ENCODE data around the gene RBL1.
"Not testable (repeated sequence)": the region's sequence is repeated elsewhere in the genome, so short reads cannot be mapped to it uniquely, and the experiment has no call there.

Gene RBL1

DNA sequence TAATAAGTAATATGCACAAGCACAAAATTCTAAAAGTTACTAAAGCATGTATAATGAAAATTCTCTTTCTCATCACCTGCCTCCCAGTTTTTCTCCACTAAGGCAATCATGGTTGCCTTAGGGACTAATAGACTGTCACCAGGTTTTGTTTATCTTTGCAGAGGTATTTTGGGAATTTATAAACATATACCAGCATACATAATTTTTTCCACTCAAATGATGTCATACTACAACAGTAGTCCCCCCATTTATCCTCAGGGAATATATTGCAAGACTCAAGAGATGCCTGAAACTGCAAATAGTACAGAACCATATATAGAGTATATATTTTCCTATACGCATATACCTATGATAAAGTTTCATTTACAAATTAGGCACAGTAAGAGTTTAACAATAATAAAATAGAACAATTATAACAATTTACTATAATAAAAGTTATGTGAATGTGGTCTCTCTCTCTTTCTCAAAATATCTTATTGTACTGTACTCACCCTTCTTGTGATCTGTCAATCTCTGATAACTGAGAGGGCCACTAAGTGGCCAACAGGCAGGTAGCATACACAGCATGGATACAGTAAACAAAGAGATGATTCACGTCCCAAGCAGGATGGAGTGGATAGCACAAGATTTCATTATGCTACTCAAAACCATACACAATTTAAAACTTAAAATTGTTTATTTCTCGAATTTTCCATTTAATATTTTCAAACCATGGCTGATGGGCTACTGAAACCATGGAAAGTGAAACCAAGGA lies 19.7 kb downstream of the RBL1 start:
- DNase-seq = no peak

DNA sequence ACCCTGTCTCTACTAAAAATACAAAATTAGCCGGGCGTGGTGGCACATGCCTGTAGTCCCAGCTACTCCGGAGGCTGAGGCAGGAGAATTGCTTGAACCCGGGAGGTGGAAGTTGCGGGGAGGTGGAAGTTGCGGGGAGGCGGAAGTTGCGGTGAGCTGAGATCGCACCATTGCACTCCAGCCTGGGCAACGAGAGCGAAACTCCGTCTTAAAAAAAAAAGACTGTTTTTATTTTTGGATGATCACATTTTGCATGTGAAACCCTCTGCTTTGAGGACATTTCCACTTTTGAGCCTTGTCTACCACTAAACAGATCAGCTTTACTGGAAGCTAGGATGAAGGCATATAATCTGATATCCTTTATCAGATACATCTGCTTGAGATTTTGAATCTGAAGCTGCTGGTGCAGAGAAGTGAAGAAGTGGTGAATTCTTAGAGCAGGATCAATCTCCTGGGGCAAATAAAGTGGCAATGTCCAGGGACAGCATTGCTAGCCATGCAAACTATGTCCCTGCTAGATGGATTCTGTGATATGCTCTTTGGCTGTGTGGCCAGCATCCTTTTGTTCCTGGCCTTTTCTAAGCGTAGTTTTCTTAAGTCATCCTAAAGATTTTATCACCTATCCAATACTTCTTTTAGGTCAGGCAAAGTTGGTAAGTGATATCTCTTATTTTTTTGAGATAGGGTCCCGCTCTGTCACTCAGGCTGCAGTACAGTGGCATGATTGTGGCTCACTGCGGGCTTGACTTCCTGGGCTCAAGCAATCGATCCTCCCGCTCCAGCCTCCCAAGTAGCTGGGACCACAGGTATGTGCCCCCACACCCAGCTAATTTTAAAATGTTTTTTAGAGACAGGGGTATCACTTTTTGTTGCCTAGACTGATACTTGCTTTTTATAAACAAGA lies 23.3 kb downstream of the RBL1 start:
- DNase-seq = no peak

DNA sequence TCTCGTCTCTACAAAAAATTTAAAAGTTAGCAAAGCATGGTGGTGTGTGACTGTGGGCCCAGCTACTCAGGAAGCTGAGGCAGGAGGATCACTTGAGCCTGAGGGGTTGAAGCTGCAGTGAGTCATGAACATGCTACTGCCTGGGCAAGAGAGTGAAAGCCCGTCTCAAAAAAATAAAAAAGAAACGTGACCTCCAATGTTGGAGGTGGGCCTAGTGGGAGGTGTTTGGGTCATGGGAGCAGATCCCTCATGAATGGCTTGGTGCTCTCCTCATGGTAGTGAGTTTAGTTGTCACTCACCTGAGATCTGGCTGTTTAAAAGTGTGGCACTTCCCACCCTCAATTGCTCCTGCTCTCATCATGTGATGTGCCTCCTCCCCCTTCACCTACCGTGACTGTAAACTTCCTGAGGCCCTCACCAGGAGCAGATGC lies 24.3 kb downstream of the RBL1 start:
- no peak for DNase-seq

- DNase-seq = not testable (repeated sequence)
These were observed 26.2 kb downstream of the RBL1 start for GRCh38 chr20:37069563-37069962.

GRCh38 chr20:37066168-37066567 lies 29.6 kb downstream of the RBL1 start:
- DNase-seq = no peak

GRCh38 chr20:37055276-37055675 lies 40.5 kb downstream of the RBL1 start:
- DNase-seq = no peak

DNA sequence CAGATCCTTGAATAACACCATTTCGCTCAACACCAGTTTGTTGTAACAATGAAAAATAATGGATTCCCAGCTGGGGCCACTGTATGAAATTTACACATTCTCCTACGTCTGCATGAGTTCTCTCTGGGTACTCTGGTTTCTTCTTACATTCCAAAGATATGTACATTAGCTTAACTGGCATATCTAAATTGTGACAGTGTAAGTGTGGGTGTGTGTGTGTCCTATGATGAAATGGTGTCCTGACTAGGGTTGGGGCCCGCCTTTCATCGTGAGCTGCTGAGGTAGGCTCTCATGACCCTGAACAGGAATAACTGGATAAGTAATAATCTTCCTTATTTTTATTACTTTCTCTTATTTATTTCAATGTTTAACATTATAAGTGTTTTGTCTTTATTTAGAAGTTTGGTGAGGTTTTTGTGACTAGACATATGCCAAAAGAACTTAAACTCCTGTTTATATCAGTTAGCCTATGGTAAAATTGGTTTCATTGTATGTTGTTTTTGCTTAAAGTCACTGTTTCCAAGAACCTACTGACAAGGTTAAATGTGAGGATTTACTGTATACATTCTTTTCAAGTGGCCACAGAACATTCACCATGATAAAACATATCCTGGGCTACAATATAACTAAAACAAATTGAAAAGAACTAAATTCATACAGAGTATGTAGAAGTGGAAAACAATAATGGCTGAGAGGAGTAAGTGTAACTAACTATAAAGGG lies 42.4 kb downstream of the RBL1 start:
- peak; percentile 6 to 28 for DNase-seq

DNA sequence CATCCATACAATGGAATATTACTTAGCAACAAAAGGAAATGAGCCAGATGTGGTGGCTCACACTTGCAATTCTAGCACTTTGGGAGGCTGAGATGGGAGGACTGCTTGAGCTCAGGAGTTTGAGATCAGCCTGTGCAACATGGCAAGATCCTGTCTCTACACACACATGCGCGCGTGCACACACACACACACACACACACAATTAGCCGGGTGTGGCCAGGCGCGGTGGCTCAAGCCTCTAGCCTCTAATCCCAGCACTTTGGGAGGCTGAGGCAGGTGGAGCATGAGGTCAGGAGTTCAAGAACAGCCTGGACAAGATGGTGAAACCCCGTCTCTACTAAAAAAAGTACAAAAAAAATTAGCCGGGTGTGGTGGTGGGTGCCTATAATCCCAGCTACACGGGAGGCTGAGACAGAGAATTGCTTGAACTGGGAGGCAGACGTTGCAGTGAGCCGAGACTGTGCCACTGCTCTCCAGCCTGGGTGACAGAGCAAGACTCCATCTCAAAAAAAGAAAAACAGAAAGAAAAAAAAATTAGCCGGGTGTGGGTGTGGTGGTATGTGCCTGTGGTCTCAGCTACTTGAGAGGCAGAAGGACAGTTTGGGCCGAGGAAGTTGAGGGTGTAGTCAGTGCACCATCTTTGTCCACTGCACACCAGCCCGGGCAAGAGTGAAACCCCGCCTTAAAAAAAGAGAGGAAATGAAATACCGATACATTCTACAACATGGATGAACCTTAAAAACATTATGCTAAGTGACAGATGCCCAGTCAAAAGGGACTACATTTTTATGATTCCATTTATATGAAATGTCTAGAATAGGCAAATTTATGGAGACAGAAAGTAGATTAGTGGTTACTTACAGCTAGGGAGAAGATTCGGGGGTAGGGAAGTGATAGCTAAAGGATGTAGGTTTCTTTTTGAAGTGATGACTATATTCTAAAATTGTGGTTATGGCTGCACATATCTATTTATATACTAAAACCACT lies 52.5 kb downstream of the RBL1 start:
- peak; percentile 5 to 22 for DNase-seq

DNA sequence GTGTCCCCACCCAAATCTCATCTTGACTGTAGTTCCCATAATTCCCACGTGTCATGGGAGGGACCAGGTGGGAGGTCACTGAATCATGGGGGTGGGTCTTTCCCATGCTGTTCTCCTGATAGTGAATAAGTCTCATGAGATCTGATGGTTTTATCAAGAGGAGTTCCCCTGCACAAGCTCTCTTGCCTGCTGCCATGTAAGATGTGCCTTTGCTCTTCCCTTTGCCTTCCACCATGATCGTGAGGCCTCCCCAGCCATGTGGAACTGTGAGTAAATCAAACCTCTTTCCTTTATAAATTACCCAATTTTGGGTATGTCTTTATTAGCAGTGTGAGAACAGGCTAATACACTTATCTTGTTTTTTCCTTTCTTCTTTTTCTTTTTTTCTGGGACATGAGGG lies 56.4 kb downstream of the RBL1 start:
- DNase-seq = not testable (repeated sequence)

GRCh38 chr20:37032077-37032476 lies 63.7 kb downstream of the RBL1 start:
- no peak for DNase-seq

GRCh38 chr20:37020636-37021035 lies 75.2 kb downstream of the RBL1 start:
- DNase-seq = no peak

- not testable (repeated sequence) for DNase-seq
These were observed 83.2 kb downstream of the RBL1 start for GRCh38 chr20:37012631-37013030.

GRCh38 chr20:37011858-37012257 lies 83.9 kb downstream of the RBL1 start:
- not testable (repeated sequence) for DNase-seq

GRCh38 chr20:37011147-37011546 lies 84.7 kb downstream of the RBL1 start:
- DNase-seq = no peak

GRCh38 chr20:37007898-37008649 lies 87.7 kb downstream of the RBL1 start:
- DNase-seq = peak; percentile 74 to 77

GRCh38 chr20:37005062-37005942 lies 90.5 kb downstream of the RBL1 start:
- peak; percentile 83 to 90 for DNase-seq

- DNase-seq = not testable (repeated sequence)
These were observed 94.2 kb downstream of the RBL1 start for GRCh38 chr20:37001634-37002033.

DNA sequence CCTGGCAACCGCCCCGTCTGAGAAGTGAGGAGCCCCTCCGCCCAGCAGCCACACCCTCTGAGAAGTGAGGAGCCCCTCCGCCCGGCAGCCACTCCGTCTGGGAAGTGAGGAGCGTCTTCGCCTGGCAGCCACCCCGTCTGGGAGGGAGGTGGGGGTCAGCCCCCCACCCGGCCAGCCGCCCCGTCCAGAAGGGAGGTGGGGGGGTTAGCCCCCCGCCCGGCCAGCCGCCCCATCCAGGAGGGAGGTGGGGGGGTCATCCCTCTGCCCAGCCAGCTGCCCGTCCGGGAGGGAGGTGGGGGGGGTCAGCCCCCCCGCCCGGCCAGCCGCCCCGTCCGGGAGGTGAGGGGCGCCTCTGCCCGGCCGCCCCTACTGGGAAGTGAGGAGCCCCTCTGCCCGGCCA lies 95.6 kb downstream of the RBL1 start:
- not testable (repeated sequence) for DNase-seq

GRCh38 chr20:36998652-36999051 lies 97.1 kb downstream of the RBL1 start:
- no peak for DNase-seq

DNA sequence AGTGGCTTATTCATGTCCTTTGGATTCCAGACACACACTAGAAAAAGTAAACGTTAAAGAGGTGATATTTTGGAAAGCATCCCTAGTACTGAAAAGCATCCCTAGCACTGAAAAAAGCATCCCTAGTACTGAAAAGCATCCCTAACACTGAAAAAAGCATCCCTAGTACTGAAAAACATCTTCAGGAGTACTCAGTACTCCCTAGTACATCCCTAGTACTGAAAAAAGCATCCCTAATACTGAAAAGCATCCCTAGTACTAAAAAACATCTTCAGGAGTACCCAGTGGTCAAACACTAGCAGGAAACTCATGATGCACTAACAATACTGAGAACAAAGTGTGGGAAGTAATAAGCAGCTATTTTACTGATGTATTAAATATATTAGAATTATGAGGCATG lies 98.7 kb downstream of the RBL1 start:
- no peak for DNase-seq
